Smooth muscle cell (in vitro differentiated cells): ENCODE measurements around the gene DLGAP3. TPM values are rescaled to one million over a fixed set of nuclear protein-coding genes. Genes with fewer than 3 reads are reported as not detected.

ENCODE experiments used
- DNase-seq: peaks from one replicate; lab custom pipeline; 2025; ENCODE audit not compliant: unreplicated experiment; lab: John Stamatoyannopoulos, UW
- H2AFZ ChIP-seq: fragments of 200-600 bp; sonication (generic); 2 replicates; pipeline ENCODE4 v1.6.0; 2016; ENCODE audit warnings: antibody characterized with exemption, low read depth, mild to moderate bottlenecking
- H3F3A ChIP-seq: fragments of 200-600 bp; sonication (generic); 2 replicates; pipeline ENCODE4 v1.6.0; 2017; ENCODE audit warnings: antibody characterized with exemption, low read depth
- H3K27ac ChIP-seq: fragments of 200-600 bp; sonication (generic); 2 replicates; pipeline ENCODE4 v1.5.1; 2016; ENCODE audit warnings: low read depth, mild to moderate bottlenecking
- H3K27me3 ChIP-seq: fragments of 200-600 bp; sonication (generic); 2 replicates; pipeline ENCODE4 v1.6.1; 2016; ENCODE audit warnings: low read depth, mild to moderate bottlenecking
- H3K36me3 ChIP-seq: fragments of 200-600 bp; sonication (generic); 2 replicates; pipeline ENCODE4 v1.5.1; 2016; ENCODE audit warnings: low read depth
- H3K4me1 ChIP-seq: fragments of 200-600 bp; sonication (generic); 2 replicates; pipeline ENCODE4 v1.5.1; 2016; ENCODE audit warnings: low read depth
- H3K4me2 ChIP-seq: fragments of 200-600 bp; sonication (generic); 2 replicates; pipeline ENCODE4 v1.6.0; 2016; ENCODE audit warnings: mild to moderate bottlenecking
- H3K4me3 ChIP-seq: fragments of 200-600 bp; sonication (generic); 2 replicates; pipeline ENCODE4 v1.5.1; 2016; ENCODE audit warnings: mild to moderate bottlenecking
- H3K79me2 ChIP-seq: fragments of 200-600 bp; sonication (generic); 2 replicates; pipeline ENCODE4 v1.6.0; 2016; ENCODE audit warnings: low read depth, mild to moderate bottlenecking
- H3K9ac ChIP-seq: fragments of 200-600 bp; sonication (generic); 2 replicates; pipeline ENCODE4 v1.6.0; 2016; ENCODE audit warnings: low read depth
- H3K9me3 ChIP-seq: fragments of 200-600 bp; sonication (generic); replicated peaks from 2 replicates; pipeline ENCODE4 v1.5.1; 2016; ENCODE audit warnings: low read depth
- H4K20me1 ChIP-seq: fragments of 200-600 bp; sonication (generic); 2 replicates; pipeline ENCODE4 v1.6.0; 2016; ENCODE audit warnings: low read depth
- WGBS: methylation state at CpG from one replicate; pipeline ENCODE4 v1.1.7; 2016; ENCODE audit warnings: low lambda C conversion rate; 5-methylcytosine and 5-hydroxymethylcytosine counted together
- polyA plus RNA-seq: library from polyadenylated mRNA; unstranded; fragments of >200 nt; fragmentation: Nextera tagmentation; extraction: Ambion mirVana; gene quantifications from 2 replicates; pipeline ENCODE4 v1.2.1, GENCODE V29; 2016
- total RNA-seq: library from RNA; depleted of rRNA; stranded (reverse); fragments of >200 nt; gene quantifications from 2 replicates; pipeline ENCODE4 v1.2.3, GENCODE V29; 2014
- TF ChIP-seq, protein P1 (sequence below): fragments of 200-600 bp; sonication (generic); IDR thresholded peaks from 2 replicates; pipeline ENCODE4 v1.5.1; 2017; ENCODE audit warnings: borderline replicate concordance, mild to moderate bottlenecking, antibody characterized with exemption; ENCODE audit not compliant: insufficient read depth, poor library complexity, severe bottlenecking

DLGAP3 gene
- total and polyA plus RNA-seq, 2 experiments from 2014 or later, result not detected

DNA sequence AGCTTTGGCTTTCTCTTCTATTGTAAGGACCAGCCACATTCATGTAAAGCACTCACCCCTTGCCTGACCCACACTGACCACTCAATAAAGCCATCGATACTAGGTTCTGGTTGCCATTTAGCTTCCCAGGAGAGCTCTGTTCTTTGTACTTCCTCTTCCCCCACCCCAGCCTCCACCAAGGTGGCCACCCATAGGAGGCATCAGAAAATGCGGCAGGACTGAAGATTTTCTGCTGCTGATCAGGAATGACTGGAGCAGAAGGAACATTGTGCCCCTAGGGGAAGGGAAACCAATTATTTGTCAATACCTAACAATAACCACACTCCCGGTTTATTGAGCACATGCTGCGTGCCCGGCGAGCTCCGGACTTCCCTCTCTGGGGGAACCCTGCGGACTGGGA is 64.7 kb downstream of the DLGAP3 start:
- H3K27me3 ChIP-seq, result peaks cover 11% of the 10 kb centered on the region
- WGBS, result 94% methylated on average over 8 of the region's 8 CpGs
- no peak overlapping the region for H3K27ac ChIP-seq
- H3K4me3 ChIP-seq, result no peak overlapping the region
- no peaks in the 10 kb centered on the region for H4K20me1 ChIP-seq
- TF ChIP-seq, protein P1, sequence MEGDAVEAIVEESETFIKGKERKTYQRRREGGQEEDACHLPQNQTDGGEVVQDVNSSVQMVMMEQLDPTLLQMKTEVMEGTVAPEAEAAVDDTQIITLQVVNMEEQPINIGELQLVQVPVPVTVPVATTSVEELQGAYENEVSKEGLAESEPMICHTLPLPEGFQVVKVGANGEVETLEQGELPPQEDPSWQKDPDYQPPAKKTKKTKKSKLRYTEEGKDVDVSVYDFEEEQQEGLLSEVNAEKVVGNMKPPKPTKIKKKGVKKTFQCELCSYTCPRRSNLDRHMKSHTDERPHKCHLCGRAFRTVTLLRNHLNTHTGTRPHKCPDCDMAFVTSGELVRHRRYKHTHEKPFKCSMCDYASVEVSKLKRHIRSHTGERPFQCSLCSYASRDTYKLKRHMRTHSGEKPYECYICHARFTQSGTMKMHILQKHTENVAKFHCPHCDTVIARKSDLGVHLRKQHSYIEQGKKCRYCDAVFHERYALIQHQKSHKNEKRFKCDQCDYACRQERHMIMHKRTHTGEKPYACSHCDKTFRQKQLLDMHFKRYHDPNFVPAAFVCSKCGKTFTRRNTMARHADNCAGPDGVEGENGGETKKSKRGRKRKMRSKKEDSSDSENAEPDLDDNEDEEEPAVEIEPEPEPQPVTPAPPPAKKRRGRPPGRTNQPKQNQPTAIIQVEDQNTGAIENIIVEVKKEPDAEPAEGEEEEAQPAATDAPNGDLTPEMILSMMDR, result no peak
- H3K4me1 ChIP-seq, result no peaks in the 10 kb centered on the region
- no peak for DNase-seq
- no peaks in the 10 kb centered on the region for H3K79me2 ChIP-seq
- no peaks in the 10 kb centered on the region for H3F3A ChIP-seq
- no peaks in the 10 kb centered on the region for H3K9me3 ChIP-seq
- H3K9ac ChIP-seq, result no peak overlapping the region
- no peak overlapping the region for H2AFZ ChIP-seq
- H3K4me2 ChIP-seq, result no peak overlapping the region
- H3K36me3 ChIP-seq, result no peaks in the 10 kb centered on the region

DNA sequence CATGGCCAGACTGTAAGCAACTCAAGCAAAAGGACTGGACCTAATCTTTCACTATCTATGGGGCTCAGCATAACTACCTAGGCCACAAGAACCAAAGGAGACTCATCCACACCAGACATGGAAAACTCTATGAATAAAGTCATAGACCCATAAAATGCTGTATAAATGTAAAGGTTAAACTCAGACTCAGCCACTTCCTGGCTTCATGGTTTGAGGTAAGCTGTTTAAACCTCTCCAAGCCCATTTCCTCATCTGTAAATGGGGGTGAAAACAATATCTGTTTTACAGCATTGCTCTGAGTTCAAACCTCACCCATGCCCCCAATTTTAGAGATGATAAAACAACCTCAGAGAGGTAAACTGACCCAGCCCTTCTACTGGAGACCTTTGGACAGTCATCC is 65.9 kb downstream of the DLGAP3 start:
- Histone ChIP-seq H2AFZ (no peak overlapping the region), H3K4me1 (peaks cover 5% of the 10 kb centered on the region), H4K20me1 (peaks cover under 1% of the 10 kb centered on the region), H3K27ac (no peak overlapping the region), H3K36me3 (no peaks in the 10 kb centered on the region), H3K79me2 (peaks cover 11% of the 10 kb centered on the region), H3F3A (no peaks in the 10 kb centered on the region), H3K27me3 (peaks cover 11% of the 10 kb centered on the region), H3K9me3 (no peaks in the 10 kb centered on the region), H3K4me2 (no peak overlapping the region), H3K9ac (no peak overlapping the region), H3K4me3 (no peak overlapping the region)
- TF ChIP-seq, protein P1, result no peak
- DNase-seq, result no peak

DNA sequence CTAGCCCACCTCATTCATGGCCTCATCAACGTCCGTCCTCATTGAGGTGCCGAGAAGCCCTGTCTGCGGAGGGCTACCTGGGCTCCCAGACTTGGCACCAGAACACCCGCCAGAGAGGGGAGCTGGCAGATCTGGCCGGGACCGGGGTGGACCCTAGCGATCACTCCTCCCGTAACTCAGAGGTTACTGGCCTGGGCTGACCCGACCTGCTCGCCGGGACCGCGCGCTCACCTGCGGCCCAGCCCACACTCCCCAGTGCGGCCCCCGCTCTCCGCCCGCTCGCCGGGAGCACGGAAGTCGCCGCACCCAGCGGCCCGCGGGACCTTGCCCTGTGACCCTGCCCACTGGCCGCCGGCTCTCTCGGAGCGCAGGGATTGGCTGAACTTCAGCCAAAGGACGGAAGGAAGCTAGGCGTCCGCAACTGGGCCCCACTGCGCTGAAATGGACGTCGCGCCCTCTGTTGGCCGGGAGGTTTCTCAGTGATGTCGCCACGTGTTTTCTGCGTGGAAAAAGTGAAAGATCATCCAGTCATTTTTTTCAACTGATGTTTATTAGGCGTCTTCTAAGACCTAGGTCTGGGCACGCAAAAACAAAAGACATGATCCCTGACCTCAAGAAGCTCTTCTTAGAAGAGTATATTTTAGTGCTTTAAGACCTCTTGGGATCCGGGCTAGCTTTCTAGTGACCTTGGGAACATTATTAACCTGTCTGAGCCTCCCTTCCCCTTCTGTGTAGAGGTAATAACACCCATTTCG is 69.8 kb downstream of the DLGAP3 start, which contains the start of gene SMIM12:
TSS of gene SMIM12 (minus strand) at position 304 of the 755 bp plus-strand sequence. CDS start 3,772 bp downstream, outside the sequence.
- H3K79me2 ChIP-seq, result peaks cover 35% of the 10 kb centered on the region
- H3K9ac ChIP-seq, result peak within 1 kb of the TSS; percentile 85
- no peaks in the 10 kb centered on the region for H3K36me3 ChIP-seq
- peaks cover 22% of the 10 kb centered on the region for H4K20me1 ChIP-seq
- TF ChIP-seq, protein P1, result peak; percentile 81
- peaks cover 3% of the 10 kb centered on the region for H3F3A ChIP-seq
- peak; percentile 69 for DNase-seq
- H3K4me2 ChIP-seq, result peak within 1 kb of the TSS; percentile 98
- peak within 1 kb of the TSS; percentile 47 for H3K27ac ChIP-seq
- peaks cover 9% of the 10 kb centered on the region for H3K27me3 ChIP-seq
- 3% methylated on average over 40 of the region's 47 CpGs for WGBS
- peaks cover 12% of the 10 kb centered on the region for H3K4me1 ChIP-seq
- H2AFZ ChIP-seq, result peak within 1 kb of the TSS; percentile 80
- no peaks in the 10 kb centered on the region for H3K9me3 ChIP-seq
- peak within 1 kb of the TSS; percentile 95 for H3K4me3 ChIP-seq
